GM15510 (cell line): ENCODE data around the gene DNAJA3.

ENCODE experiments used
- POLR2A ChIP-seq: IDR thresholded peaks from 3 replicates; pipeline ENCODE4 v1.6.1; 2011; ENCODE audit warnings: borderline replicate concordance; ENCODE audit not compliant: insufficient read length; ENCODE audit errors: extremely low read depth

Gene DNAJA3

GRCh38 chr16:4488499-4488967, 62.9 kb downstream of the DNAJA3 start:
- TF ChIP-seq POLR2A = no peak

GRCh38 chr16:4489030-4489429, 63.4 kb downstream of the DNAJA3 start:
- TF ChIP-seq POLR2A = no peak

GRCh38 chr16:4491898-4492297, 66.2 kb downstream of the DNAJA3 start:
- no peak for TF ChIP-seq POLR2A

- no peak for TF ChIP-seq POLR2A
Measured at GRCh38 chr16:4494746-4495490, 69.2 kb downstream of the DNAJA3 start.

GRCh38 chr16:4495766-4496165, 70.1 kb downstream of the DNAJA3 start:
- TF ChIP-seq POLR2A = no peak

- TF ChIP-seq POLR2A = no peak
Measured at GRCh38 chr16:4496305-4496704, 70.6 kb downstream of the DNAJA3 start.

GRCh38 chr16:4498546-4499195, 73.0 kb downstream of the DNAJA3 start:
- no peak for TF ChIP-seq POLR2A

- no peak for TF ChIP-seq POLR2A
Measured at GRCh38 chr16:4499196-4499555, 73.5 kb downstream of the DNAJA3 start.

- no peak for TF ChIP-seq POLR2A
Measured at GRCh38 chr16:4500272-4500671, 74.6 kb downstream of the DNAJA3 start.

- TF ChIP-seq POLR2A = no peak
Measured at GRCh38 chr16:4501071-4501478, 75.4 kb downstream of the DNAJA3 start.

- no peak for TF ChIP-seq POLR2A
Measured at GRCh38 chr16:4505356-4506147, 79.9 kb downstream of the DNAJA3 start.
